Fibroblast of villous mesenchyme (primary cell): ENCODE results near the gene GLIS2. TPM values are rescaled to one million over a fixed set of nuclear protein-coding genes. Genes with fewer than 3 reads are reported as not detected.

Source experiments
- DNase-seq: peaks from one replicate; pipeline ENCODE4 v3.0.0-alpha.2; 2010; ENCODE audit warnings: low read depth
- H3K4me3 ChIP-seq: 2 replicates; pipeline ENCODE4 v1.5.1; 2011; ENCODE audit warnings: low read depth, mild to moderate bottlenecking, low read length
- total RNA-seq: library from RNA; depleted of rRNA; stranded (reverse); fragments of >200 nt; gene quantifications from 2 replicates; pipeline ENCODE4 v1.2.3, GENCODE V29; 2012
- TF ChIP-seq, protein P1 (sequence below): IDR thresholded peaks from 2 replicates; pipeline ENCODE4 v1.5.1; 2012; ENCODE audit warnings: low read depth, mild to moderate bottlenecking, low read length; ENCODE audit not compliant: insufficient read depth

The GLIS2 gene
- total RNA-seq, 1 donor, result 4.3 TPM

DNA sequence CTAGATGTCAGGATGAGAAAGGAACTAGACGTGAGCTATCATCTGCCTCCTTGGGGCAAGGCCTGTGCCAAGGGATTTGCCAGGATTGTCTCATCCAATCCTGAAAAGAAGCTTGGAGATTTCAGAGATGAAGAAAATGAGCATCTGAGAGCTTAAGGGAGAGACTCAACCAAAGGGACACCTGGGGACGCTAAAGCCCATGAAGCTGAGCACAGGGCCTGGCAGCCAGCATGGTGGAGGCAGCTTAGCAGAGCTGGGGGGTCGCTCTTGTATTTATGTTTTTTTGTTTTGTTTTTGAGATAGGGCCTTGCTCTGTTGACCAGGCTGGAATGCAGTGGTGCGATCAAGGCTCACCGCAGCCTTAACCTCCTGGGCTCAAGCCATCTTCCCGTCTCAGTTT lies 18.4 kb upstream of the GLIS2 start:
- DNase-seq, result no peak
- no peak overlapping the region for H3K4me3 ChIP-seq
- TF ChIP-seq, protein P1, sequence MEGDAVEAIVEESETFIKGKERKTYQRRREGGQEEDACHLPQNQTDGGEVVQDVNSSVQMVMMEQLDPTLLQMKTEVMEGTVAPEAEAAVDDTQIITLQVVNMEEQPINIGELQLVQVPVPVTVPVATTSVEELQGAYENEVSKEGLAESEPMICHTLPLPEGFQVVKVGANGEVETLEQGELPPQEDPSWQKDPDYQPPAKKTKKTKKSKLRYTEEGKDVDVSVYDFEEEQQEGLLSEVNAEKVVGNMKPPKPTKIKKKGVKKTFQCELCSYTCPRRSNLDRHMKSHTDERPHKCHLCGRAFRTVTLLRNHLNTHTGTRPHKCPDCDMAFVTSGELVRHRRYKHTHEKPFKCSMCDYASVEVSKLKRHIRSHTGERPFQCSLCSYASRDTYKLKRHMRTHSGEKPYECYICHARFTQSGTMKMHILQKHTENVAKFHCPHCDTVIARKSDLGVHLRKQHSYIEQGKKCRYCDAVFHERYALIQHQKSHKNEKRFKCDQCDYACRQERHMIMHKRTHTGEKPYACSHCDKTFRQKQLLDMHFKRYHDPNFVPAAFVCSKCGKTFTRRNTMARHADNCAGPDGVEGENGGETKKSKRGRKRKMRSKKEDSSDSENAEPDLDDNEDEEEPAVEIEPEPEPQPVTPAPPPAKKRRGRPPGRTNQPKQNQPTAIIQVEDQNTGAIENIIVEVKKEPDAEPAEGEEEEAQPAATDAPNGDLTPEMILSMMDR, result no peak

DNA sequence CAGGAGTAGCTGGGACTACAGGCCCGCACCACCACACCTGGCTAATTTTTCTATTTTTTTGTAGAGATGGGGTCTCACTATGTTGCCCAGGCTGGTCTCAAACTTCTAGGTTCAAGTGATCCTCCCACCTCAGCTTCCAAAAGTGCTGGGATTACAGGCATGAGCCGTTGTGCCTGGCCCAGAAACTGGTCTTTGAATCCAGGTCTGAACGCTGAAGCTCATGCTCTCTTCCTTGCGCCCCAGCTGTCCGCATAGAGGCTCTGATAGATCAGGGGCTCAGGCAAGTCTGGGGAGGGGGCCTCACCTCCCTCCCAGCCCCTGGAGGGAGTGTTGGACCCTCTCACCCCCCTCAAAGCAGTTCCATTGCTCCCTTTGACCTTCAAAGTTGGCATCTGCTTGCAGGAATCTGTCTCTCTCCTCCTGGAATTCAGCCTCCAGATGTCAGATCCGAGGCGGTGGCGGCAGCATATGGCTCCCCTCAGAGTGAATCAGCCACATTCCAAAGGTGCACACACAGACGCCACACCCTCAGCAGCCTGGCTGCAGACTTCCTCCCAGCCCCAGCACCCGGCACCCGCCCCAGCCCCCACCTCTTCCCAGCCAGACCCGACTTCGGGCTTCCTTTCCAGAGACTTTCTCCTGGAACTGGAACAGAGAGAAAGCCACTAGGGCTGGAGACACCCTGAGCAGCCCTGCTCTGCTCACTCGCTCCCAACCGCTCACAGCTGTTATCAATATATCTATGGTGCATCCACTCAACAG lies 16.9 kb upstream of the GLIS2 start:
- peak overlapping the region; percentile 36 for H3K4me3 ChIP-seq
- DNase-seq, result peak; percentile 95
- TF ChIP-seq, protein P1, result no peak

DNA sequence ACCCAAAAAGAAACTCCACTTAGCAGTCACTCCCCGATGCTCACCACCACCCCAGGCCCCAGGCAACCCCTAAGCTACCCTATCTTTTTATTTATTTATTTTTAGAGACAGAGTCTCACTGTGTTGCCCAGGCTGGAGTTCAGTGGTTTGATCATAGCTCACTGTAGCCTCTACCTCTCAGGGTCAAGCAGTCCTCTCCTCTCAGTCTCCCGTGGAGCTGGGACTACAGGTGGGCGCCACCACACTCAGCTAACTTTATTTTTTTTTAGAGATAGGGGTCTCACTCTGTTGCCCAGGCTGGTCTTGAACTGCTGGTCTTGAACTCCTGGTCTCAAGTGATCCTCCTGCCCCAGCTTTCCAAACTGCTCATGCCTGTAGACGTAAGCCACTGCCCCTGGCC lies 14.7 kb upstream of the GLIS2 start:
- H3K4me3 ChIP-seq, result no peak overlapping the region
- TF ChIP-seq, protein P1, result no peak
- no peak for DNase-seq

DNA sequence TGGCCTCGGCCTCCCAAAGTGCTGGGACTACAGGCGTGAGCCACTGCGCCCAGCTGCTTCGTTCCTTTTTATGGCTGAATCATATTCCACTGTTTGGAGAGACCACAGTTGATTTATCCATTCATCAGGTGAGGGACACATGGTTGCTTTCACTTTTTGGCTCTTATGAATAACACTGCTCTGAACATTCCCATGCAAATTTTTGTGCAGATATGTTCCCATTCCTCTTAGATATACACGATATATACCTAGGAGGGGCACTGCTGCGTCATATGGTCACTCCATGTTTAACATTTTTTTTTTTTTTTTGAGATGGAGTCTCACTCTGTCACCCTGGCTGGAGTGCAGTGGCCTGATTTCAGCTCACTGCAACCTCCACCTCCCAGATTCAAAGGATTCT lies 13.9 kb upstream of the GLIS2 start:
- DNase-seq, result no peak
- TF ChIP-seq, protein P1, result no peak
- no peak overlapping the region for H3K4me3 ChIP-seq

DNA sequence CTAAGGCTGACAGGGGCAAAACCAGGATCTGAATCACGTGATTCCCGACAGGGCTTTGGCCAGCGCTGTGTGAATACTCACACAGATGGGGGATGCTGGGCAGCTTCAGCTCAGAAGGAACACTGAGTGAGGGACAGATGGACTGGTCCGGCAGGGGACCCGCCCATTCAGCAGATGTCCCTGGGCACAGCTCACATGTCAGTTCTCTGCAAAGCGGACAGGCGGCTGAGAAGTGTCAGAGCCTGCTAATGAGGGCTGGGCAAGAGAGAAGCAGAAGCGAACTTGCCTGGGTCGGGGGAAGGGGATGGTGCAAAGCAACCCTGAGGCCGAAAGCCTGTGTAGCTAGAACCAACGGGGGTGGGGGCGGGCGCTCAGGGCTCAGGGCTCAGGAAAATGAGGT lies 11.9 kb upstream of the GLIS2 start:
- TF ChIP-seq, protein P1, result no peak
- H3K4me3 ChIP-seq, result no peak overlapping the region
- no peak for DNase-seq

DNA sequence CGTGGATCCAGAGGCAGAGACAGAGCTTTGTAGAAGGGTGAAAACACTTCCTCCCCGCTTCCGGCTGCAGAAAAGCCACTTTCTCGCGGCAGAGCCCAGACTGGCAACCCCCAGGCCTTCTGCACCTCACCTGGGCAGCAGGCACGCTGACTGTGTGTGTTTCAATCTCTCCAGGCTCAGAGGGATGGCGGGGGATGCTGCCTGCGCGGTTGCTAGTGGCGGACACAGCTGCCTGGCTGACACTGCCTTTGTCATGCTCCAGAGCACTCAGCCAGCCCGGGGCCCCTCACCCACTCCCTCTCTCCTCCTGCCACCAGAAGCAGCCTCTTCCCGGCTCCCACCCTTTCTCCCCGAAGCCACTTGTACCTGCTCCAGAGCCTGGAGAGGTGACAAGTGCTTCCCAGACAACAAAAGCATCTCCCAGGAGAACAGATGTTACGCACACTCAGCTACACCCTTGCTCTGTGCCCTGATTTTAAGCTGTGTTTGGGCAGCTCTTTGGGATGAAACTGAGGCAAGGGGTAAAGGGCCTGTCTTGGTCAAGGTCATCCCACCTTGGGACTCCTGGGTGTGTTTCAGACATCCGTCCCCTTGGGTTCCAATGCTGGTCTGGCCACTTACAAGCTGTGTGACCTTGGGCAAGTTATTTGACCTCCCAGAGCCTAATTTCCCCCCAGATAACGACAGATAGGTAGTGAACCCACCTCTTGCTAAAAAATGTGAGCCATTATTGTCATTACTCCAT lies 9.2 kb upstream of the GLIS2 start:
- TF ChIP-seq, protein P1, result no peak
- DNase-seq, result no peak
- peak overlapping the region; percentile 79 for H3K4me3 ChIP-seq
